Nephron progenitor cell (in vitro differentiated cells): ENCODE results near the gene HS2ST1.
"Not testable (repeated sequence)": the region's sequence is repeated elsewhere in the genome, so short reads cannot be mapped to it uniquely, and the experiment has no call there.

Experiments
- DNase-seq: peaks from one replicate; pipeline ENCODE4 v3.0.0; 2021
- H3K27ac Mint-ChIP-seq: 2 replicates; pipeline ENCODE4 v1.8.0; 2021; ENCODE audit warnings: mild to moderate bottlenecking, moderate library complexity, mixed read lengths
- H3K27me3 Mint-ChIP-seq: 2 replicates; pipeline ENCODE4 v1.8.0; 2021; ENCODE audit warnings: mild to moderate bottlenecking, low read depth, mixed read lengths; ENCODE audit not compliant: poor library complexity
- H3K36me3 Mint-ChIP-seq: 2 replicates; pipeline ENCODE4 v1.8.0; 2021; ENCODE audit warnings: low read depth, mixed read lengths
- H3K4me1 Mint-ChIP-seq: 2 replicates; pipeline ENCODE4 v1.8.0; 2021; ENCODE audit warnings: mixed read lengths
- H3K4me3 Mint-ChIP-seq: 2 replicates; pipeline ENCODE4 v1.8.0; 2021; ENCODE audit warnings: mild to moderate bottlenecking, moderate library complexity, mixed read lengths
- H3K9me3 Mint-ChIP-seq: 2 replicates; pipeline ENCODE4 v1.8.0; 2021; ENCODE audit warnings: mild to moderate bottlenecking, moderate library complexity, mixed read lengths
- TF ChIP-seq, protein P1 (sequence below): fragments of 200-600 bp; sonication (generic); IDR thresholded peaks from 2 replicates; pipeline ENCODE4 v1.5.0; 2021; ENCODE audit warnings: antibody characterized with exemption

HS2ST1 gene

DNA sequence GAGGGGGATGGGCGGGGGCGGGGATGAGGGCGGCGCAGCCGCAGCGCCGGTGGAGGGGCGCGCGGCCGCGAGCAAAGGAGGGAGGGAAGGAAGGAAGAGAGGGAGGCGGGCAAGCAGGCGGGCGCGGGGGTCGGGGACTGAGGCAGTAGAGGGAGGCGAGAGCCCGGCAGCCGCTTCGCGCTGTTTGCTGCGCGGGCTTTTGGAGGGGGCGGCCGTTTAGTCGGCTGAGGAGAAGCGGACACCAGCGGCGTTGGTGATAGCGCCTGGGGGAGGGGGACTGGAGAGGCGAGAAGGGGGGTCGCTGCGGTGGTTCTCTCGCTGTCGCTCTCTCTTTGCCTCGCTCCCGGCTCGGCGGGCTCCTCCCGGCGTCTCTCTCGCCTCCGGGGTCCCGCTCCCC lies at the start of gene HS2ST1:
Gene HS2ST1, plus strand, starts transcription at position 35 of the 397 bp plus-strand sequence.
- H3K9me3 Mint-ChIP-seq = peaks cover 7% of the 10 kb centered on the region
- no peak within 1 kb of the TSS for H3K27ac Mint-ChIP-seq
- no peak within 1 kb of the TSS for H3K4me3 Mint-ChIP-seq
- DNase-seq = no peak
- TF ChIP-seq, protein P1, sequence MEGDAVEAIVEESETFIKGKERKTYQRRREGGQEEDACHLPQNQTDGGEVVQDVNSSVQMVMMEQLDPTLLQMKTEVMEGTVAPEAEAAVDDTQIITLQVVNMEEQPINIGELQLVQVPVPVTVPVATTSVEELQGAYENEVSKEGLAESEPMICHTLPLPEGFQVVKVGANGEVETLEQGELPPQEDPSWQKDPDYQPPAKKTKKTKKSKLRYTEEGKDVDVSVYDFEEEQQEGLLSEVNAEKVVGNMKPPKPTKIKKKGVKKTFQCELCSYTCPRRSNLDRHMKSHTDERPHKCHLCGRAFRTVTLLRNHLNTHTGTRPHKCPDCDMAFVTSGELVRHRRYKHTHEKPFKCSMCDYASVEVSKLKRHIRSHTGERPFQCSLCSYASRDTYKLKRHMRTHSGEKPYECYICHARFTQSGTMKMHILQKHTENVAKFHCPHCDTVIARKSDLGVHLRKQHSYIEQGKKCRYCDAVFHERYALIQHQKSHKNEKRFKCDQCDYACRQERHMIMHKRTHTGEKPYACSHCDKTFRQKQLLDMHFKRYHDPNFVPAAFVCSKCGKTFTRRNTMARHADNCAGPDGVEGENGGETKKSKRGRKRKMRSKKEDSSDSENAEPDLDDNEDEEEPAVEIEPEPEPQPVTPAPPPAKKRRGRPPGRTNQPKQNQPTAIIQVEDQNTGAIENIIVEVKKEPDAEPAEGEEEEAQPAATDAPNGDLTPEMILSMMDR = no peak
- H3K36me3 Mint-ChIP-seq = peaks cover 16% of the 10 kb centered on the region
- H3K4me1 Mint-ChIP-seq = peaks cover 27% of the 10 kb centered on the region
- H3K27me3 Mint-ChIP-seq = no peaks in the 10 kb centered on the region

DNA sequence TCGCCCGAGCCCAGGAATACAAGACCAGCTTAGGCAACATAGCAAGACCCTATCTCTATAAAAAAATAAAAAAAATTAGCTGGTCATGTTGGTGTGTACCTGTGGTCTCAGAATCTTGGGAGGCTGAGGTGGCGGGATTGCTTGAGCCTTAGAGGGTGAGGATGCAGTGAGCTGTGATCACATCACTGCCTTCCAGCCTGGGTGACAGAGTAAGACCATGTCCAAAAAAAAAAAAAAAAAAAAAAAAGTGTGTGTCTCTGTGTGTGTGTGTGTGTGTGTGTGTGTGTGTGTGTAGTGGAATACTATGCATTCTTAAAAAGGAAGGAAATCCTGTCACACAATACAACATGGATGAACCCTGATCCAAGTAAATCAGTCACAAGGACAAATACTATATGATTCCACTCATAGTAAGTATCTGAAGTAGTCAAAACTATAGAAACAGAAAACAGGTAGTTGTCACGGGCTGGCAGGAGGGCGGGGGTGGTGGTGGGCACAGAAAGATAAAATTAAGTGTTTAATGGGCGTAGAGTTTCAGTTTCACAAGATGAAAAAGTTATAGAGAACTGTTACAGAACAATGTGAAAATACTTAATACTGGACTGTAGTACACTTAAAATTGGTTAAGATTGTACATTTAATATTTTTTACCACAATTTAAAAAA lies 48.3 kb upstream of the HS2ST1 start:
- H3K27ac Mint-ChIP-seq = peak overlapping the region; percentile 9

DNA sequence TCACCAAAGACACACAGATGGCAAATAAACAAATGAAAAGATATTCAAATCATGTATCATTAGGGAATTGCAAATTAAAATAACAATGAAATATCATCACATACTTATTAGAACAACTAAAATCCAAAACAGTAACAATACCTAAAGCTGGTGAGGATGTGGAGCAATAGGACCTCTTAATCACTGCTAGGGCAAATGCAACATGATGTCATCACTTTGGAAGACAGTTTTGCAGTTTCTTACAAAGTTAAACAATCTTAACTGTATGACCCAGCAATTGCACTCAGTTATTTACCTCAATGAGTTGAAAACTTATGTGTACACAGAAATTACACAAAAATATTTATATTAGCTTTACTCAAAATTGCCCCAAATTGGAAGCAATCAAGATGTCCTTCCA lies 47.8 kb upstream of the HS2ST1 start:
- Mint-ChIP-seq H3K27ac (no peak overlapping the region), H3K9me3 (no peaks in the 10 kb centered on the region), H3K36me3 (peaks cover 42% of the 10 kb centered on the region), H3K27me3 (no peaks in the 10 kb centered on the region), H3K4me1 (no peaks in the 10 kb centered on the region), H3K4me3 (no peak overlapping the region)
- TF ChIP-seq, protein P1 = no peak
- DNase-seq = no peak

More for the DNA sequence above, 48.3 kb upstream of the HS2ST1 start:
- Mint-ChIP-seq H3K36me3 (peaks cover 43% of the 10 kb centered on the region), H3K4me3 (no peak overlapping the region), H3K4me1 (no peaks in the 10 kb centered on the region), H3K9me3 (no peaks in the 10 kb centered on the region), H3K27me3 (no peaks in the 10 kb centered on the region)
- DNase-seq = no peak
- TF ChIP-seq, protein P1 = no peak

DNA sequence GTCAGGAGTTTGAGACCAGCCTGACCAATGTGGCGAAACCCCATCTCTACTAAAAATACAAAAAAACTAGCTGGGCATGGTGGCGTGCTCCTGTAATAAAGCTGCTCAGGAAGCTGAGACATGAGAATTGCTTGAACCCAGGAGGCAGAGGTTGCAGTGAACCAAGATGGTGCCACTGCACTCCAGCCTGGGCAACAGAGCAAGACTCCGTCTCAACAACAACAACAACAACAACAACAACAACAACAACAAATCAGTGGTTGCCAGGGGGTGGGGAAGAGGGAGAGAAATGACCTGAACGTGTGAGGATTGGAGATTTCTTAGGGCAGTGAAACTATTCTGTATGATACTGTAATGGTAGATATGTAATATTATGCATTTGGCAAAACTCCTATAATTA lies 47.2 kb upstream of the HS2ST1 start:
- not testable (repeated sequence) for H3K9me3 Mint-ChIP-seq, H3K27me3 Mint-ChIP-seq, H3K4me3 Mint-ChIP-seq, H3K4me1 Mint-ChIP-seq, DNase-seq, H3K27ac Mint-ChIP-seq
- H3K36me3 Mint-ChIP-seq = peaks cover 44% of the 10 kb centered on the region

DNA sequence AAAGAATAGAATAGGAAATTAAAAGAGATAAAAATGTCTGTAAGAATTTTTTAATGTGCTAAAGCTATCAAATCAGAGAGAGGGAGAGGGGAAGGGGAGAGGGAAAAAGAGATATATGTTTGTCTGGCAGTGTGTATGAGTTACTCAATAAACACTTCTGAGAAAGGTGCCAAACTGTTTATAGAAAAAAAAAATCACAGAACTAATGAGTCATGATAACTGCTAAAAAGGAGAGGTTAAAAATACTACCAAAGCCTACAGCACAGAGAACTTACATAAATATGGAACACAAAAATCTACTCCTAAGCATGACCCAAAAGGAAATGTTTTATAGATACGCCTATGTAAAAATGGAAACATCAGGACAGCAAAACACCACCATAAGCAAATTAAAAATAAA lies 46.0 kb upstream of the HS2ST1 start:
- Mint-ChIP-seq H3K4me1 (no peaks in the 10 kb centered on the region), H3K4me3 (no peak overlapping the region), H3K27me3 (no peaks in the 10 kb centered on the region), H3K36me3 (peaks cover 45% of the 10 kb centered on the region), H3K9me3 (no peaks in the 10 kb centered on the region), H3K27ac (no peak overlapping the region)
- no peak for DNase-seq
- TF ChIP-seq, protein P1 = no peak

DNA sequence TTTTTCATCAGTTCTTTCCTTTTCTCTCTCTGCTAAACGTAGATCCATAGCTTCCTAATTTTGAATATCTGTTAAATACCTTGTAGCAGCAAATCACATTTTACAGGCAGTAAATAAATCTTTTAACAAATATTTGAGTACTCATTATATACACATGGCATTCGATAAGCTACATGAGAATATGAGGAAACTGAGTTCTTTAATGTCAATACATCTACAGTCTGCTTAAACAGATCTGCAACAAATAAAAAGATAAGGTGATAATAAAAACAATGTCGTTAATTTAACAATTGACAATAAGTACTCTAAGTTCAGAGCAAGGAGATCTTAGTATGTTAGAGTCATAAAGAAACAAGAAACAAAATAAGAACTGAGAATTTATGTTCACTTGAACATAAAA lies 43.4 kb upstream of the HS2ST1 start:
- Mint-ChIP-seq H3K4me3 (no peak overlapping the region), H3K27ac (no peak overlapping the region), H3K36me3 (peaks cover 56% of the 10 kb centered on the region), H3K27me3 (no peaks in the 10 kb centered on the region), H3K9me3 (no peaks in the 10 kb centered on the region), H3K4me1 (no peaks in the 10 kb centered on the region)
- TF ChIP-seq, protein P1 = no peak
- no peak for DNase-seq
